SH-SY5Y (cell line): ENCODE results near the gene RBM8A.

Experiments used
- GATA2 ChIP-seq: IDR thresholded peaks from 2 replicates; pipeline ENCODE4 v1.6.1; 2011; ENCODE audit warnings: mild to moderate bottlenecking, low read depth, low read length
- GATA3 ChIP-seq: IDR thresholded peaks from 2 replicates; pipeline ENCODE4 v1.6.1; 2011; ENCODE audit warnings: low read depth, mild to moderate bottlenecking, low read length, moderate library complexity

DNA sequence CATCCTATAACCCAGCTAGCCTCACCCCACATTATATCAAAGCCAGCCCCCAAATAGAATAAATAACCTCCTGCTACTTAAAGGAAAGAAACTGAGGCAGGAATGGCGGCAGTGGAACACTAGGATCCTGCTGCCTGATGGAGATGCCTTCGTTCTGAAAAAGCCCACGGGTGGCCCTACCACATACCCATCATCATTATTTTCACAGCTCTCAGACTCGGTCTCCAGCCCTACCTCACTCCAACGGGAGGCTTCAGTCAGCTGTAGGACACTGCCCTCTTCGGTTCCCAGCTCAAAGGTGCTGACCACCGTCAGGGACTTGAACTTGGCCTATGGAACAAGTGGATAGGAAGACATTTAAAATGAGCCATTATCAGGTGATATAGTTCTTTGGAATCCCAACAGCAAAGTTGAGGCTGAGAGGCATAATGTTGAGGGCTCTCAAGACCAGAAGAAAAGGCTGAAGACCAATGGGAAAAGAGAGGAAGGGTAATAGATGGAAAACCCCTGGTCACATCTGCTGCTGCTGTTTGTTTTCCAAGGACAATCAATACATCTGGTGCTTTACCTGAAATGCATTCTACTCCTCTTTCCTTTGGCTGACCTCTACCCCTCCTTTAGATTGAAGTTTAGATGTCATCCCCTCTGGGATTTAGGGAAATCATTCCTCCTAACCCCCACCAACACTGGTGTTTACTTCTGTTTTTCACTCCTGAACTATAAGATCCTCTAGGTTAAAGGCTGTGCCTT is 33.8 kb downstream of the RBM8A start:
- TF ChIP-seq GATA2 (no peak), GATA3 (no peak)
